ENCODE results near the gene DHRS9. TPM values are rescaled to one million over a fixed set of nuclear protein-coding genes. Genes with fewer than 3 reads are reported as not detected.
"Not testable (repeated sequence)": the region's sequence is repeated elsewhere in the genome, so short reads cannot be mapped to it uniquely, and the experiment has no call there.

DHRS9 gene
- total RNA-seq, 1 donor from 2014 or later, result not detected

- TF ChIP-seq CTCF (IDR thresholded peaks at IDR 0.05), result no peak
- H3K9me3 Mint-ChIP-seq (ENCODE audit: low read depth), result no peaks in the 10 kb centered on the region
- DNase-seq (ENCODE audit: low spot score), result no peak
- peaks cover 19% of the 10 kb centered on the region for H3K4me1 Mint-ChIP-seq (ENCODE audit: low read depth)
- H3K4me3 Mint-ChIP-seq (ENCODE audit: unreplicated experiment), result no peak overlapping the region
- peaks cover 2% of the 10 kb centered on the region for H3K36me3 Mint-ChIP-seq (ENCODE audit: low read depth)
- H3K27me3 Mint-ChIP-seq (ENCODE audit: low read depth), result peaks cover 19% of the 10 kb centered on the region
- no peak overlapping the region for H3K27ac Mint-ChIP-seq (ENCODE audit: unreplicated experiment)
Measured at GRCh38 chr2:169119123-169119760, 49.9 kb downstream of the DHRS9 start.

- Mint-ChIP-seq H3K27me3 (ENCODE audit: low read depth) (peaks cover 25% of the 10 kb centered on the region), H3K27ac (ENCODE audit: unreplicated experiment) (no peak overlapping the region), H3K4me1 (ENCODE audit: low read depth) (peaks cover 19% of the 10 kb centered on the region), H3K36me3 (ENCODE audit: low read depth) (peaks cover 2% of the 10 kb centered on the region), H3K9me3 (ENCODE audit: low read depth) (no peaks in the 10 kb centered on the region), H3K4me3 (ENCODE audit: unreplicated experiment) (no peak overlapping the region)
- no peak for TF ChIP-seq CTCF (IDR thresholded peaks at IDR 0.05)
- no peak for DNase-seq (ENCODE audit: low spot score)
Measured at GRCh38 chr2:169119851-169120250, 50.5 kb downstream of the DHRS9 start.

- Mint-ChIP-seq H3K4me3 (ENCODE audit: unreplicated experiment) (no peak overlapping the region), H3K27ac (ENCODE audit: unreplicated experiment) (no peak overlapping the region), H3K36me3 (ENCODE audit: low read depth) (no peaks in the 10 kb centered on the region), H3K27me3 (ENCODE audit: low read depth) (peaks cover 17% of the 10 kb centered on the region), H3K4me1 (ENCODE audit: low read depth) (no peaks in the 10 kb centered on the region), H3K9me3 (ENCODE audit: low read depth) (no peaks in the 10 kb centered on the region)
- DNase-seq (ENCODE audit: low spot score), result no peak
- TF ChIP-seq CTCF (IDR thresholded peaks at IDR 0.05), result no peak
Measured at GRCh38 chr2:169129703-169130243, 60.4 kb downstream of the DHRS9 start.

- H3K36me3 Mint-ChIP-seq (ENCODE audit: low read depth), result no peaks in the 10 kb centered on the region
- no peak for DNase-seq (ENCODE audit: low spot score)
- no peaks in the 10 kb centered on the region for H3K9me3 Mint-ChIP-seq (ENCODE audit: low read depth)
- peaks cover 7% of the 10 kb centered on the region for H3K27me3 Mint-ChIP-seq (ENCODE audit: low read depth)
- no peak overlapping the region for H3K4me3 Mint-ChIP-seq (ENCODE audit: unreplicated experiment)
- no peak overlapping the region for H3K27ac Mint-ChIP-seq (ENCODE audit: unreplicated experiment)
- peak; percentile 89 for TF ChIP-seq CTCF (IDR thresholded peaks at IDR 0.05)
- H3K4me1 Mint-ChIP-seq (ENCODE audit: low read depth), result no peaks in the 10 kb centered on the region
Measured at GRCh38 chr2:169131587-169132512, 62.5 kb downstream of the DHRS9 start.

- DNase-seq (ENCODE audit: low spot score); H3K27ac Mint-ChIP-seq (ENCODE audit: unreplicated experiment); H3K36me3 Mint-ChIP-seq (ENCODE audit: low read depth); H3K4me1 Mint-ChIP-seq (ENCODE audit: low read depth); H3K4me3 Mint-ChIP-seq (ENCODE audit: unreplicated experiment); H3K9me3 Mint-ChIP-seq (ENCODE audit: low read depth); H3K27me3 Mint-ChIP-seq (ENCODE audit: low read depth): not testable (repeated sequence)
Measured at GRCh38 chr2:169134272-169134671, 64.9 kb downstream of the DHRS9 start.

- DNase-seq (ENCODE audit: low spot score); H3K4me1 Mint-ChIP-seq (ENCODE audit: low read depth); H3K27ac Mint-ChIP-seq (ENCODE audit: unreplicated experiment); H3K36me3 Mint-ChIP-seq (ENCODE audit: low read depth); H3K9me3 Mint-ChIP-seq (ENCODE audit: low read depth); H3K4me3 Mint-ChIP-seq (ENCODE audit: unreplicated experiment); H3K27me3 Mint-ChIP-seq (ENCODE audit: low read depth): not testable (repeated sequence)
Measured at GRCh38 chr2:169136428-169136827, 67.1 kb downstream of the DHRS9 start.
